Stimulated activated CD4-positive, alpha-beta T cell treated with anti-CD3 and anti-CD28 coated beads, Interleukin-2, amount 100 ng/mL, for 4 hours (primary cell): Measurements from ENCODE around the gene PJA1.

Source experiments
- DNase-seq: peaks from one replicate; pipeline ENCODE4 v3.0.0-alpha.2; 2020; ENCODE audit warnings: low read depth

The PJA1 gene

GRCh38 chrX:69165087-69165651, at the start of gene PJA1:
Gene PJA1 (minus strand): TSS chrX:69165453. CDS start chrX:69163073, 2,380 bp downstream.
- peak; percentile 60 for DNase-seq

- DNase-seq, result no peak
Observed at GRCh38 chrX:69214463-69214862, 49.2 kb upstream of the PJA1 start.

- DNase-seq, result no peak
Observed at GRCh38 chrX:69211701-69212100, 46.4 kb upstream of the PJA1 start.

GRCh38 chrX:69210581-69210980, 45.3 kb upstream of the PJA1 start:
- DNase-seq, result no peak

GRCh38 chrX:69207216-69207615, 42.0 kb upstream of the PJA1 start:
- DNase-seq, result no peak

GRCh38 chrX:69203638-69204037, 38.4 kb upstream of the PJA1 start:
- DNase-seq, result no peak

GRCh38 chrX:69197690-69198089, 32.4 kb upstream of the PJA1 start:
- no peak for DNase-seq

GRCh38 chrX:69196666-69197065, 31.4 kb upstream of the PJA1 start:
- DNase-seq, result no peak

GRCh38 chrX:69195810-69196209, 30.6 kb upstream of the PJA1 start:
- no peak for DNase-seq

- no peak for DNase-seq
Observed at GRCh38 chrX:69195192-69195591, 29.9 kb upstream of the PJA1 start.

GRCh38 chrX:69192603-69193002, 27.4 kb upstream of the PJA1 start:
- no peak for DNase-seq

- no peak for DNase-seq
Observed at GRCh38 chrX:69189576-69190371, 24.5 kb upstream of the PJA1 start.

- DNase-seq, result no peak
Observed at GRCh38 chrX:69186651-69187050, 21.4 kb upstream of the PJA1 start.

- DNase-seq, result no peak
Observed at GRCh38 chrX:69185886-69186285, 20.6 kb upstream of the PJA1 start.

- no peak for DNase-seq
Observed at GRCh38 chrX:69185141-69185540, 19.9 kb upstream of the PJA1 start.

GRCh38 chrX:69182818-69183380, 17.6 kb upstream of the PJA1 start:
- DNase-seq, result no peak

GRCh38 chrX:69179380-69179911, 14.2 kb upstream of the PJA1 start:
- DNase-seq, result no peak

GRCh38 chrX:69178592-69178991, 13.3 kb upstream of the PJA1 start:
- no peak for DNase-seq

- no peak for DNase-seq
Observed at GRCh38 chrX:69177511-69178162, 12.4 kb upstream of the PJA1 start.

GRCh38 chrX:69176053-69176452, 10.8 kb upstream of the PJA1 start:
- no peak for DNase-seq

- no peak for DNase-seq
Observed at GRCh38 chrX:69173906-69174305, 8.7 kb upstream of the PJA1 start.

- no peak for DNase-seq
Observed at GRCh38 chrX:69172937-69173336, 7.7 kb upstream of the PJA1 start.

GRCh38 chrX:69170319-69170718, 5.1 kb upstream of the PJA1 start:
- DNase-seq, result no peak
